SH-SY5Y (cell line): ENCODE results near the gene RAPGEF5.

Experiments
- GATA2 ChIP-seq: IDR thresholded peaks from 2 replicates; pipeline ENCODE4 v1.6.1; 2011; ENCODE audit warnings: mild to moderate bottlenecking, low read depth, low read length
- GATA3 ChIP-seq: IDR thresholded peaks from 2 replicates; pipeline ENCODE4 v1.6.1; 2011; ENCODE audit warnings: low read depth, mild to moderate bottlenecking, low read length, moderate library complexity

DNA sequence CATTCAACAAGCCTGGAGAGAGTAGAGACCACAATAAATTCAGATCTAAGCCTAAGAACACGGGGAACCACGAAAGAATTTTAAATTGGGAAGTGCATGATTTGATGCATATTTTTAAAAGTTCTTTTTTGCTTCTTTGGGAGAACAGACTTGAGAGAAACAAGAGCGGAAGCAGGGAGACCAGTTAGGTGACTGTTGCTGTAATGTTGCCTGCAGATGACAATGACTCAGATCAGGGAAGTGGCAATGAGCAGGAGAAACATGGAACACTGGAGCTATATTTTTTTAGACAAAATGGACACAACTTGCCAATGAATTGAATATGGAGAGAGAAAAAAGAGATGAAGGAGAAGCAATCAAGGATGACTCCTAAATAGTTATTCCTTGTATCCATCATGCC is 125.1 kb downstream of the RAPGEF5 start:
- TF ChIP-seq GATA2 (no peak), GATA3 (no peak)
